ENCODE results near the gene RPL35.

The RPL35 gene

GRCh38 chr9:124875501-124875900, 13.7 kb upstream of the RPL35 start:
- no peak for DNase-seq

- DNase-seq, result no peak
Measured at GRCh38 chr9:124873664-124874063, 11.9 kb upstream of the RPL35 start.

GRCh38 chr9:124871156-124871561, 9.4 kb upstream of the RPL35 start:
- DNase-seq, result peak in 2 of 4 experiments; percentile 26

- DNase-seq, result peak in 2 of 4 experiments; percentile 29 to 30
Measured at GRCh38 chr9:124870723-124871122, 9.0 kb upstream of the RPL35 start.

- DNase-seq, result peak; percentile 33 to 61 (median 42)
Measured at GRCh38 chr9:124869986-124870560, 8.3 kb upstream of the RPL35 start.

- DNase-seq, result peak; percentile 12 to 62 (median 42)
Measured at GRCh38 chr9:124869466-124869985, 7.8 kb upstream of the RPL35 start.

- peak; percentile 89 to 96 (median 92) for DNase-seq
Measured at GRCh38 chr9:124868511-124869465, 7.0 kb upstream of the RPL35 start.

GRCh38 chr9:124863371-124863871, 1.7 kb upstream of the RPL35 start:
- peak in 2 of 4 experiments; percentile 35 to 40 for DNase-seq

- DNase-seq, result no peak
Measured at GRCh38 chr9:124860582-124861341, 995 bp downstream of the RPL35 start.

- DNase-seq, result peak in 3 of 4 experiments; percentile 24 to 36 (median 31)
Measured at GRCh38 chr9:124859803-124860581, 1.8 kb downstream of the RPL35 start.

GRCh38 chr9:124858330-124859046, 3.3 kb downstream of the RPL35 start:
- no peak for DNase-seq

- DNase-seq, result no peak
Measured at GRCh38 chr9:124857533-124858162, 4.1 kb downstream of the RPL35 start.

- peak in 1 of 4 experiments; percentile 38 for DNase-seq
Measured at GRCh38 chr9:124855944-124856765, 5.6 kb downstream of the RPL35 start.

- no peak for DNase-seq
Measured at GRCh38 chr9:124855566-124855943, 6.2 kb downstream of the RPL35 start.

- no peak for DNase-seq
Measured at GRCh38 chr9:124854822-124855221, 6.9 kb downstream of the RPL35 start.

GRCh38 chr9:124854161-124854560, 7.6 kb downstream of the RPL35 start:
- no peak for DNase-seq

GRCh38 chr9:124853605-124854143, 8.1 kb downstream of the RPL35 start:
- no peak for DNase-seq

- peak; percentile 83 to 92 (median 87) for DNase-seq
Measured at GRCh38 chr9:124852829-124853531, 8.8 kb downstream of the RPL35 start, which contains the start of gene WDR38. TSS of gene WDR38 (plus strand) at chr9:124853460. CDS start at chr9:124853532, 72 bp downstream.
